ENCODE measurements around the gene FCAR. TPM values are rescaled to one million over a fixed set of nuclear protein-coding genes. Genes with fewer than 3 reads are reported as not detected.
"Not testable (repeated sequence)": the region's sequence is repeated elsewhere in the genome, so short reads cannot be mapped to it uniquely, and the experiment has no call there.

FCAR gene
- total and polyA plus RNA-seq, 2 of the 4 experiments (the other 2 are of a cell fraction): not detected

- H3K9ac ChIP-seq (ENCODE audit: low read depth, low read length); H2AFZ ChIP-seq (replicated peaks; ENCODE audit: low read length, poor library complexity); H3K4me2 ChIP-seq (ENCODE audit: low read depth, low read length); dilution Hi-C loops (cut with HindIII; ENCODE audit: low sequenced_read_pairs, unreplicated experiment); H3K36me3 ChIP-seq (ENCODE audit: control insufficient read depth, insufficient read depth, low read length); H2AK5ac ChIP-seq (ENCODE audit: low read depth, low read length); H2BK5ac ChIP-seq (ENCODE audit: low read depth, low read length, poor library complexity, severe bottlenecking); POLR2A ChIA-PET (ENCODE audit: unreplicated experiment); CTCF ChIA-PET; H3K27me3 ChIP-seq (ENCODE audit: control insufficient read depth, insufficient read depth, low read length); ATAC-seq (ENCODE audit: low read depth); H3K4ac ChIP-seq (ENCODE audit: low read depth, low read length); H3K18ac ChIP-seq (ENCODE audit: low read depth, low read length); H3K79me1 ChIP-seq (ENCODE audit: low read depth in 1 of 2, low read length in 2 of 2); H3K9me1 ChIP-seq (ENCODE audit: insufficient read depth, low read length); DNase-seq; H3K4me3 ChIP-seq (ENCODE audit: insufficient read depth, low read depth, low read length); H2BK15ac ChIP-seq (ENCODE audit: low read depth, low read length); H3K56ac ChIP-seq (ENCODE audit: extremely low read depth, insufficient read depth, low read length); in situ Hi-C loops (cut with MboI; ENCODE audit: low sequenced_read_pairs); H3K23ac ChIP-seq (ENCODE audit: low read depth, low read length); H2AK9ac ChIP-seq (replicated peaks; ENCODE audit: low read depth, low read length, poor library complexity); H4K91ac ChIP-seq (ENCODE audit: insufficient read depth, low read depth, low read length); intact Hi-C loops (cut with micrococcal nuclease); H3K4me1 ChIP-seq (ENCODE audit: control insufficient read depth, insufficient read depth, low read length); H2BK20ac ChIP-seq (ENCODE audit: low read depth, low read length); H4K20me1 ChIP-seq (ENCODE audit: insufficient read depth, low read length); H2BK120ac ChIP-seq (ENCODE audit: low read depth, low read length); BruUV-seq (replicated peaks); H3K14ac ChIP-seq (replicated peaks; ENCODE audit: low read depth, low read length); H3K27ac ChIP-seq (ENCODE audit: insufficient read depth, low read length); H4K8ac ChIP-seq (ENCODE audit: low read depth in 2 of 2, low read length in 2 of 2); H4K5ac ChIP-seq (ENCODE audit: low read depth, low read length): not testable (repeated sequence)
- peaks cover 11% of the 10 kb centered on the region; the same call in 1 of the 2 replicates for H3K9me3 ChIP-seq (ENCODE audit: control insufficient read depth, insufficient read depth, low read length)
- WGBS, 2 experiments (ENCODE audit: extremely low coverage in 2 of 2, insufficient read length in 1 of 2): no CpG with 5 or more reads among the region's 4 CpGs
These were observed 49.6 kb upstream of the FCAR start for GRCh38 chr19:54824416-54824815.

DNA sequence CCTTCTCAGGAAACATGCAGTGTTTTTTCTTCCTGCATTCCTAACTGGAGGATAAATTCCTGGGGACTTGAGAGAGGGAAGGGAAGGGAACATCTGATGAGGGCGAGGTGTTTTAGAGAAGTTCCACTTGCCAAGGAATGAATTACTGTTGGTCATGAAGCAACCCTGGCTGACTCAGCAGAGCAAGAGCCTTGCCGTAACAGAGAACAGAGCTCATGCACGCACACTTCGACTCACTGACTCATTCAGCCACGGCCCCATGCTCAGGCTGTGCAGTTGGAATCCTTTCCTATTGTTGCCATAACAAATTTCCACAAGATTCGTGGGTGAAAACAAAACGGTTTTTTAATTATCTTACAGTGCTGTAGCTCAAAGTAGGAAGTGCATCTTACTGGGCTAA, 48.7 kb upstream of the FCAR start:
- H2AK9ac ChIP-seq (replicated peaks; ENCODE audit: low read depth, low read length, poor library complexity); dilution Hi-C loops (cut with HindIII; ENCODE audit: low sequenced_read_pairs, unreplicated experiment); DNase-seq; H4K5ac ChIP-seq (ENCODE audit: low read depth, low read length); H2BK15ac ChIP-seq (ENCODE audit: low read depth, low read length); H3K14ac ChIP-seq (replicated peaks; ENCODE audit: low read depth, low read length); H4K91ac ChIP-seq (ENCODE audit: insufficient read depth, low read depth, low read length); H2BK5ac ChIP-seq (ENCODE audit: low read depth, low read length, poor library complexity, severe bottlenecking); H4K20me1 ChIP-seq (ENCODE audit: insufficient read depth, low read length); H2AFZ ChIP-seq (replicated peaks; ENCODE audit: low read length, poor library complexity); H3K9me1 ChIP-seq (ENCODE audit: insufficient read depth, low read length); CTCF ChIA-PET; ATAC-seq (ENCODE audit: low read depth); H3K56ac ChIP-seq (ENCODE audit: extremely low read depth, insufficient read depth, low read length); POLR2A ChIA-PET (ENCODE audit: unreplicated experiment); H3K36me3 ChIP-seq (ENCODE audit: control insufficient read depth, insufficient read depth, low read length); BruUV-seq (replicated peaks); H3K9ac ChIP-seq (ENCODE audit: low read depth, low read length); H3K4ac ChIP-seq (ENCODE audit: low read depth, low read length); H3K4me2 ChIP-seq (ENCODE audit: low read depth, low read length); H4K8ac ChIP-seq (ENCODE audit: low read depth in 2 of 2, low read length in 2 of 2); H2BK120ac ChIP-seq (ENCODE audit: low read depth, low read length); H3K18ac ChIP-seq (ENCODE audit: low read depth, low read length); H3K4me1 ChIP-seq (ENCODE audit: control insufficient read depth, insufficient read depth, low read length); H3K4me3 ChIP-seq (ENCODE audit: insufficient read depth, low read depth, low read length); in situ Hi-C loops (cut with MboI; ENCODE audit: low sequenced_read_pairs); intact Hi-C loops (cut with micrococcal nuclease); H2AK5ac ChIP-seq (ENCODE audit: low read depth, low read length); H3K27me3 ChIP-seq (ENCODE audit: control insufficient read depth, insufficient read depth, low read length); H3K23ac ChIP-seq (ENCODE audit: low read depth, low read length); H3K79me1 ChIP-seq (ENCODE audit: low read depth in 1 of 2, low read length in 2 of 2); H2BK20ac ChIP-seq (ENCODE audit: low read depth, low read length); H3K27ac ChIP-seq (ENCODE audit: insufficient read depth, low read length): not testable (repeated sequence)
- H3K9me3 ChIP-seq (ENCODE audit: control insufficient read depth, insufficient read depth, low read length): peaks cover 10% of the 10 kb centered on the region; the same call in 1 of the 2 replicates
- WGBS, 2 experiments (ENCODE audit: extremely low coverage in 2 of 2, insufficient read length in 1 of 2): 80% methylated on average over 1 of the region's 7 CpGs; no CpG with 5 or more reads in 1 of the 2 experiments
